LNCaP clone FGC (cell line): ENCODE measurements around the gene TPD52L2.
A peak's percentile ranks its signal among the peaks of the same experiment; 100 is the strongest.

Experiments
- DNase-seq: peaks from one replicate; pipeline ENCODE4 v3.0.0-alpha.2; 2011; ENCODE audit warnings: low read depth
- H3K4me3 ChIP-seq: 2 replicates; pipeline ENCODE4 v1.5.1; 2011; ENCODE audit warnings: mild to moderate bottlenecking, low read depth, low read length, control low read depth
- TF ChIP-seq, protein P1 (sequence below): IDR thresholded peaks from 2 replicates; pipeline ENCODE4 v1.5.1; 2012; ENCODE audit warnings: mild to moderate bottlenecking; ENCODE audit not compliant: control insufficient read depth, insufficient read depth; ENCODE audit errors: extremely low read depth

Gene TPD52L2

DNA sequence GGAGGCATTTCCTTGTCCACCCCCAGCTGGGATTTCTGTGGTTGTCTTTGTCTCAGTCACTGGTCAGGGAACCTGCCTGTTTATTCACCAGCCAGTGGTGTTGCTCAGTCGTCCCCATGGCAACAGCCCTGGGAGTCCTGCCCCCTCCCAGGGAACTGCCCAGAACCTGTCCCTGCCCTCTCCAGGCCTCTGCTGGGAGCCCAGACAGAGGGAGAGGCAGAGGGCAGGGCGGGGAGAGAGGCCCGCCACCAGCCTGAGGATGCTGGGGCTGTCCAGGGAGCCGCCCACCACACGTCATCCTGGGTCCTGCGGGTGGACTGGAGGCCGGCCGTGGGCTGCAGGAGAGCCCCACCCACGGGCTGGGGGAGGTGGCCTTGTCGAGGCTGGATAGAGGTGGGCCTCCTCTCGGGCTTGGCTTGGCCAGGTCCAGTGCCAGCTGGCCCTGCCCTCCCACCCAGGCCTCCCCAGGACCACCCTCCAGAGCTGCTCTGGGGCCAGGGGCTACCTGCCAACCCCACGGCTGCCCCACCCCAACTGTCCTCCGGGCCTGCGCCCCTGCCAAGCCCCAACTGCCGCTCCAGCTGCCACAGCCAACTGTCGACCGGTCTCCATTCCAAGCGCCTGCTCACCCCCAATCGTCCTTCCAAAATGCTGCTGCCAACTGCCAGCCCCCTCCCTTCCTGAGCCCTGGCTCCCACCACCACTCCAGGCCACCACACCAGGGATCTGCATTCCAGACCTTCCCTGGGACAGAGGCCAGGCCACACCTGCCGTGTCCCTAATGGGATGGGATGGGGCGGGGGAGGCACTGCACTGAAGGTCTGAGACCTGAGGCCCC lies 29.8 kb upstream of the TPD52L2 start:
- TF ChIP-seq, protein P1, sequence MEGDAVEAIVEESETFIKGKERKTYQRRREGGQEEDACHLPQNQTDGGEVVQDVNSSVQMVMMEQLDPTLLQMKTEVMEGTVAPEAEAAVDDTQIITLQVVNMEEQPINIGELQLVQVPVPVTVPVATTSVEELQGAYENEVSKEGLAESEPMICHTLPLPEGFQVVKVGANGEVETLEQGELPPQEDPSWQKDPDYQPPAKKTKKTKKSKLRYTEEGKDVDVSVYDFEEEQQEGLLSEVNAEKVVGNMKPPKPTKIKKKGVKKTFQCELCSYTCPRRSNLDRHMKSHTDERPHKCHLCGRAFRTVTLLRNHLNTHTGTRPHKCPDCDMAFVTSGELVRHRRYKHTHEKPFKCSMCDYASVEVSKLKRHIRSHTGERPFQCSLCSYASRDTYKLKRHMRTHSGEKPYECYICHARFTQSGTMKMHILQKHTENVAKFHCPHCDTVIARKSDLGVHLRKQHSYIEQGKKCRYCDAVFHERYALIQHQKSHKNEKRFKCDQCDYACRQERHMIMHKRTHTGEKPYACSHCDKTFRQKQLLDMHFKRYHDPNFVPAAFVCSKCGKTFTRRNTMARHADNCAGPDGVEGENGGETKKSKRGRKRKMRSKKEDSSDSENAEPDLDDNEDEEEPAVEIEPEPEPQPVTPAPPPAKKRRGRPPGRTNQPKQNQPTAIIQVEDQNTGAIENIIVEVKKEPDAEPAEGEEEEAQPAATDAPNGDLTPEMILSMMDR, result no peak
- peak; percentile 90 for DNase-seq
- H3K4me3 ChIP-seq, result no peak overlapping the region

DNA sequence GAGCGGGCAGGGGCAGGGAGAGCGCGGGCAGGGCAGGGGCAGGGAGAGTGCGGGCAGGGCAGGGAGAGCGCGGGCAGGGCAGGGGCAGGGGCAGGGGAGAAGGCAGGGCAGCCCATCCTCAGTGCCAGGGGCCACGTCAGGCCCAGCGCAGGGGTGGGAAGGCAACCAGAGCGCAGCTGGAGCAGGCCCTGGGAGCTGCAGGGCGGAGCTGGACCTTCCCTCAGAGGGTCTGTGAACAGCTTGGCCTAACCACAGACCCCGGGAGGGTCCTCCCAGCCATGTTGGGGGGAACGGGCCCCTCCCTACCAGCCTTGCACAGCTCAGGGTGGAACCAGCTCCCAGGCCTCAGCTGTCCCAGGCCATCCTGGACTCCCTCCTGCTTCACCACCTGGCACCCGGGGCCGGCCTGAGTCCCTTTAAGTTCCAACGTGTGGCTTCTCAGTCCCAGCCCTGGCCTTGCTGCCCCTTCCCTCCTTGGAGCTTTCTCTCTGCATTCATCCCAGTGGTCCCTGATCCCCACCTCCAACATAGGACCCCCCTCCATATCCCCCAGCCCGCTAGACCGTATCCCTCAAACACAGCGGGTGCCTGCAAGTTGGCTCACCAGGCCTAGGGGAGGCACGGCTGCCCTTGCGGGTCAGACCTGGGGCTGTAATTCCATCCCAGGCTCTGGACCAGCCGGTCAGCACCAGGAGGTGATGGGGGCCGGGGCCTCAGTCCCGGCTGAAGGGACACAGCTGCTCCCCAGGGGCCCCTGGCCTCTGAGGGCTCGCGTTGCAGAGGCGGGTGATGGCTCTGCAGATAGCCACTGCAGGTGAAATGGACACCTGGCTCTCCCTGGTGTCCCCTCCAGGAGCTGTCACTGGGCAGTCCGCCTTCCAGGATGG lies 28.4 kb upstream of the TPD52L2 start:
- DNase-seq, result no peak
- no peak overlapping the region for H3K4me3 ChIP-seq
- TF ChIP-seq, protein P1, result no peak

DNA sequence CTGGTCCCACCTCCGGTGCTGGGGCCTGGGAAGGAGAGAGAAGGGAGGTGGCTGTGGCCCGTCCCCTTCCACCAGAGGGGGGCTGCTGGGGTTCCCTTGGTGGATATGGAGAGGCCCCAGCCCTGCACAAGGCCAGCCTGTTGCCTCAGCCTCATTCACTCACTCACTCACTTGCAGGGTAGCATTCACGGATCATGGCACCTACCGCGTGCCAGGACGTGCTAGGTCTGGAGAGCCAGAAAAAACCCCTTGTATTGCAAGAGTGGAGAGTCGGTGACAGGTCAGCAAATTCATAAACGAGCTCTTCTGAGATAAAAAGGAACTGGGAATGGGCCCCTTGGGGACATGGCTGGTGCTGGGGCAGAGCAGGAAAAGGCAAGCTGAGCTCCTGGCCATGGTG lies 27.6 kb upstream of the TPD52L2 start:
- TF ChIP-seq, protein P1, result no peak
- DNase-seq, result no peak
- no peak overlapping the region for H3K4me3 ChIP-seq

DNA sequence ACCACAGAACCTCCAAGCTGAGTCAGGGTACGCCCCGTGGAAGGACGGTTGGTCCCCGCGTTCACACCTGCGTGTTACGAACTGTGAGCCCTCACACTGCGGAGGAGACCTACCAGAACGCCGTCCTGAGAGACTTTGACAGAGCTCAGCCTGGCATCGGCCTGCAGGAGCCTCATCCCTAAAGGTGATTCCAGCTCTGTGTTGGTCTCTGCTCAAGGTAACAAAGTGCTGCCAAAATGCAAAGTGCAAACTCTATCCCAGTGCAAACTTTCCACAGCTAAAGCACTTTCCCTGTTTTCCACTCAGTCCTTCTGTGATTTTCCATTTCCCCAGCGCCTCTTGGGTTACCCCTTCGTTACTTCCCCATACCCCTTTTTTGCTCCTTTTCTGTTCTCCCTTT lies 25.4 kb upstream of the TPD52L2 start:
- TF ChIP-seq, protein P1, result no peak
- H3K4me3 ChIP-seq, result no peak overlapping the region
- DNase-seq, result no peak

DNA sequence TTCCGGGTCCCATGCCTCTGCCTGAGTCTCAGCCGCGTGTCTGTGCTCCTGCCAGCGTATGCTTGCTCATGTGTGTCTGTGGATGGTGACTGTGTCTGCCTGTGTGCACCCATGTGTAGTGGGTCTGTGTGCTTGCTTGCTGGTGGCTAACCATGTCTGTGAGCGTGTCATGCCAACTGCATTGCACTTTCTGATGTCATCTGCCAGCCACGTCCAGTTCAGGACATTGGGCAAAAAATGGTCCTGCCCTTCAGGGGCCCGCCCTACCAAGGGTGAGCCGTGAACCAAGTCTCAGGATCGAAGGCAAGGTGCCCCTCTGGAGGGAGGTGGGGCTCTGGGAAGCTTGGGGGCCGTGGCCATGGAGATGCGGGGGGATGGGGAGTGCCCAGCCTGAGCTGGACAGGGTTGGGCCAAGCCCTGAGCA lies 24.7 kb upstream of the TPD52L2 start:
- DNase-seq, result no peak
- no peak overlapping the region for H3K4me3 ChIP-seq
- TF ChIP-seq, protein P1, result no peak

DNA sequence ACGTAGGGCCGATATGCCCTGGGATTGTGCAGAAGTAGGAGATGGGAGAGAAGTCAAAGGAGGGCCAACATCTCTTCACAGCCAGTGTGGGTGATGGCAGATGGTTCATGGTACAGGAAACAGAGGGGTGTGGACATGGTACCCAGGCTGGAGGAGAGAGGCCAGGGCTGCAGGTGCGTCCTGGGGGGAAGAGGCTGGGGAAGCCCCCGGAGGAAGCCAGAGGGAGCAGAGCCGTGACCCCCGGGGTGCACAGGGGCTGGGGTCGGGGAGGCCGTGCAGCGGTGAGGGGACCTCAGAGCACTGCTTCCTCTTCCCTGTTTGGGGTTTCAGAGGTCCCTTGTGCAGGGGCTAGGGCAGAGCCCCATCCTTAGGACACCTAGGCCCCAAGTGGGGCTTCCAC lies 22.8 kb upstream of the TPD52L2 start:
- no peak for DNase-seq
- no peak overlapping the region for H3K4me3 ChIP-seq
- TF ChIP-seq, protein P1, result no peak
